NCI-H2196 (cell line): ENCODE measurements around the gene ABCC3.
A peak's percentile ranks its signal among the peaks of the same experiment; 100 is the strongest.

Experiments used
- DNase-seq: peaks from one replicate; lab custom pipeline; 2025; ENCODE audit not compliant: unreplicated experiment; lab: John Stamatoyannopoulos, UW

The ABCC3 gene, protein sequence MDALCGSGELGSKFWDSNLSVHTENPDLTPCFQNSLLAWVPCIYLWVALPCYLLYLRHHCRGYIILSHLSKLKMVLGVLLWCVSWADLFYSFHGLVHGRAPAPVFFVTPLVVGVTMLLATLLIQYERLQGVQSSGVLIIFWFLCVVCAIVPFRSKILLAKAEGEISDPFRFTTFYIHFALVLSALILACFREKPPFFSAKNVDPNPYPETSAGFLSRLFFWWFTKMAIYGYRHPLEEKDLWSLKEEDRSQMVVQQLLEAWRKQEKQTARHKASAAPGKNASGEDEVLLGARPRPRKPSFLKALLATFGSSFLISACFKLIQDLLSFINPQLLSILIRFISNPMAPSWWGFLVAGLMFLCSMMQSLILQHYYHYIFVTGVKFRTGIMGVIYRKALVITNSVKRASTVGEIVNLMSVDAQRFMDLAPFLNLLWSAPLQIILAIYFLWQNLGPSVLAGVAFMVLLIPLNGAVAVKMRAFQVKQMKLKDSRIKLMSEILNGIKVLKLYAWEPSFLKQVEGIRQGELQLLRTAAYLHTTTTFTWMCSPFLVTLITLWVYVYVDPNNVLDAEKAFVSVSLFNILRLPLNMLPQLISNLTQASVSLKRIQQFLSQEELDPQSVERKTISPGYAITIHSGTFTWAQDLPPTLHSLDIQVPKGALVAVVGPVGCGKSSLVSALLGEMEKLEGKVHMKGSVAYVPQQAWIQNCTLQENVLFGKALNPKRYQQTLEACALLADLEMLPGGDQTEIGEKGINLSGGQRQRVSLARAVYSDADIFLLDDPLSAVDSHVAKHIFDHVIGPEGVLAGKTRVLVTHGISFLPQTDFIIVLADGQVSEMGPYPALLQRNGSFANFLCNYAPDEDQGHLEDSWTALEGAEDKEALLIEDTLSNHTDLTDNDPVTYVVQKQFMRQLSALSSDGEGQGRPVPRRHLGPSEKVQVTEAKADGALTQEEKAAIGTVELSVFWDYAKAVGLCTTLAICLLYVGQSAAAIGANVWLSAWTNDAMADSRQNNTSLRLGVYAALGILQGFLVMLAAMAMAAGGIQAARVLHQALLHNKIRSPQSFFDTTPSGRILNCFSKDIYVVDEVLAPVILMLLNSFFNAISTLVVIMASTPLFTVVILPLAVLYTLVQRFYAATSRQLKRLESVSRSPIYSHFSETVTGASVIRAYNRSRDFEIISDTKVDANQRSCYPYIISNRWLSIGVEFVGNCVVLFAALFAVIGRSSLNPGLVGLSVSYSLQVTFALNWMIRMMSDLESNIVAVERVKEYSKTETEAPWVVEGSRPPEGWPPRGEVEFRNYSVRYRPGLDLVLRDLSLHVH (N-terminal part only)

DNA sequence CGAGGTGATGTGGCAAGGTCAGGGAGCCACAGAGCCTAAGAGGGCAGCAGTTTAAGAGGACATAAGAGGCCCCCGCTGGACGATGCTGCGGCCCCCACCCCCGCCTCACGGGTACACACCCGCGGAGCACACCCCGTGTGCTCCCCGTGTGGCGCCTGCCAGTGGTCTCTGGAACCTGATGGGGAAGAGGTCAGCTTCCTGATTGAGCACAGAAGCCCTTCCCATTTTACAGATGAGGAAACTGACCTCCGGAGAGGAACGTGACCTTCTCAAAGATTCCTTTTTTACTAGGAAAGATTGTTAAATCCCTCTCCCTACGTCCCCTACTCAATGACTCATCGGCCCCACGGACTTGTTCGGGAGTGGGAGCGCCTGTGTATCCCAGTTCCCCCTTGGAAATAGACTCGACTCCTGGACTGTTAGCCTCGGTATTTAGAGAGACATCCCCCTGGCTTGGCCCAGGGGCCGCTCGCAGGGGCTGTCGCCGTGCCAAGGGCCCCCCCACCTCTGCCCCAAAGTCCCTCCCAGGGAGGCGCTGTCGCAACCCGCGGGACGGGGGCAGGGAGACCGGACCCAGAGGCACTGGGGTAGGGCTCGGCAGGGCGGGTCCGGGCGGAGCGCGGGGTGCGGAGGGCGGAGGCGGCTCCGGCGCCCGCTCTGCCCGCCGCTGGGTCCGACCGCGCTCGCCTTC is at the start of gene ABCC3:
ABCC3 (plus strand) TSS at position 658 of the 691 bp plus-strand sequence. CDS start 56 bp downstream, outside the sequence.
- DNase-seq: no peak

DNA sequence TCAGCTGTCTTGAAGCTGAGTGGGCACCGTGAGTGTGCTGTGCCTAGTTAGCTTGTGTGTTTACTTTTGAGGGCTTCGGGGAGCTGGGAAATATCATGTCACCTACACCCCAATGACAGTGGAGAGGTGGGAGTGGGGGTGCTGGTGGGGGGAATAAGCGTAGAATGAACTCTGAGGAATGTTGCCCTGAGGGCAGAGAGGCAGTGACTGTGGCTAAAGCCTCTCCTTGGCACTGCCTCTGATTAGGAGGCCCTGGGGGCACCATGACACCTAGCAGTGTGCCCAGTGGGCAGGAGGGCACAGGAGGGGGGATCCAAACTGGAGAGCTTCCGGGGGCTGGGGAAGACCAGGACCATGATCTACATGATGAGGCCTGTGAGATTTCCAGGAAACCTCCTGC is 49.3 kb upstream of the ABCC3 start:
- DNase-seq: no peak

DNA sequence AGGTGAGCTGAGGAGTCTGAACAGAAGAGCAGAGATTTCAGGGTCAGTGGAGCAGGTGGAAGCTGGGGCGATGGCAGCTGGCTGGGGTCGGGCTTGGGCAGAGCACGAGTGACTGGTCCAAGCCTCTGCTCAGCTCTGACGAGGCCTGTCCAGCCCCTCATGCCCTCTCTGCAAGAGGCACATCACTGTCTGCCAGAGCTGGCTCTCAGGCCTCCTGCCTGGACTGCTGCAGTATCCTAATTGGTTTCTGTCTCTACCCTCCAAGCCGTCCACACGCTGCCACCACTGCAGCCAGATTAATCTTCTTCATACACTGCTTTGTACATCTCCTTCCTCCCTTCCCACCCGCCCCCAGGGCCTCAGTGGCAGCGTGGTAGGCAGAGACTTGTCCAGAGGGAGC is 48.8 kb upstream of the ABCC3 start:
- DNase-seq: no peak

DNA sequence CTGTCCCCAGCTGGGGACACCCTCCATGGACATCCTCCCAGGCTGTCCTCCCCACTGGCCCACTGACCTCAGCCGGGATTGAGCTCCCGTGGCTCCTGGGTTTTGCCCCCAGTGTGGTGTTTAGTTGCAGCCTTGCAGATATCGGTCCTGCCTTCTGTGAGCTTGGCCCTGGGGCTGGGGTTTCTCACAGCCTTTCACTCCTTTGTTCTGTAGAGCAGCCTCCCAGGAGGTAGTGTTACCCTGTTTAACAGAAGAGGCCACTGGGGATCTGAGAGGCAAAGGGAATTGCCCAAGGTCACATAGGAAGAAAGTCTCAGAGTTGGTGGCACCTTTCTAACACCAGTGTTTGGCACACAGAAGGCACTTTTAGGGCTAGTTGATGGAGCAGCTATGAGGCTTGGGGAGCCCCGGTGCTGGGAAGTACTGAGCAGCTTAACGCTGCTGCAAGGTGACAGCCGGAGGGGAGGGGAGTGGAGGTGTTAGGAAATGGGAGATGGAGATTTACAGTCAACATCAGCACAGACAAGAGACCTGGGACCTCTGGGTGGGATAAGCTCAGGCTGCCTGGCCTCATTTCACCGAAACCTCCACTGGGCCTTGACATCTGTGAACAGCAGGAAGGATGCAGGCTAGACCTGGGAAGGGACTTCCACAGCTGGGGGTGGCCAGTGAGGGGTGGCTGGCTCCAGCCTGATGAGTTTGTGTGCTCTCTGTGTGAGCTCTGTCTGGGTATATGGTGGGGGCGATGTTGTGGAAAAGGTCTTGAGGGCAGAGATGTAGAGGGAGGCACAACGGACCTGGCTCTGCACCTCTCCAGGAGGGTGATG is 48.0 kb upstream of the ABCC3 start:
- no peak for DNase-seq

DNA sequence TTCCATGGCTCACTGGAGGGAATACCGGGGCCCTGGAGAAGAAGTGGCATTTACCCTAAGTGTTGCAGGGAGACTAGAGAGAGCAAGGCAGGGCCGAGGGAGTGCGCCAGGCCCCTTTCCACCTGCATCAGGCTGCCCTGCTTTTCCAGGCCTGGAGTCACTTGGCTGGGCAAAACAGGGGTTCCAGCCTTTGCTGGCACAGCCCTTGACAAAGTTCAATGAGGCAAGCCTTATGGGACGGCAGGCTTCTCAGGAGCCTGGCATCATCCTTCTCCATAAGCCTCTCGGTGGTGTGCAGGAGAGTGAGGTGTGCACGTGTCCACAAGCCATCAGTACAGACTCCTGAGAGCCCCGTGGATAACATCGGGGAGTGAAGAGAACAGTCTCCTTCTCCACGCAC is 47.1 kb upstream of the ABCC3 start:
- no peak for DNase-seq

DNA sequence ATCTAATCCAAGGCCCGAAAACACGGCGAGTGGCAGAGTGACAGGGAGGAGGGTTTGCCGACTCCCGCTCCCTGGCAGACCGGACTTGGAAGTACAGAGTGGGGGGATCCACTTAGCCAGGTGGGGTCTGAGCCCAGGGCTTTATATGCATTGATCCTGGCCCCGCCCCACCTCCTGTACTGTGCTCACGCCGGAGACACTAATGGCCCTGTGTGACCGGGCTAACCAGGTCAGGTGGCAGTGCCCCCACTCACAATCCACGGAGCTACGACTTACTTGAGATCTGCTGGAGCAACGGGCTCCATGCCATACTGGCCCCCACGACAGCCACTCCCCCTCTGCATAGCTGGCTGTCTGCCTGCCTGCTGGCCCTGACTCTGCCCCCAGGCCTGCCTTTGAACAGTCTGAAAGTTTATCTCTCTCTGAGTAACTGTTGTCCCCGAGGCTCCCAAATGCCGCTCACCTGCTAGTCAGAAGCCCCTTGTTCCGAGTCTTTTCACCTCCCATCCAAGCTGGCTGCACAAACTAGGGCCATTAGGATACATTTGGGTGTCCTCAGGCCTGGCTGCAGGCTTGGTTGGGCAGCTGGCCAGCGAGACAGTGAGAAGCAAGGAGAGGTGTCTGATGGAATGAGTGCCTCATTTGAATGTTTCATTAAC is 46.2 kb upstream of the ABCC3 start:
- DNase-seq: no peak

DNA sequence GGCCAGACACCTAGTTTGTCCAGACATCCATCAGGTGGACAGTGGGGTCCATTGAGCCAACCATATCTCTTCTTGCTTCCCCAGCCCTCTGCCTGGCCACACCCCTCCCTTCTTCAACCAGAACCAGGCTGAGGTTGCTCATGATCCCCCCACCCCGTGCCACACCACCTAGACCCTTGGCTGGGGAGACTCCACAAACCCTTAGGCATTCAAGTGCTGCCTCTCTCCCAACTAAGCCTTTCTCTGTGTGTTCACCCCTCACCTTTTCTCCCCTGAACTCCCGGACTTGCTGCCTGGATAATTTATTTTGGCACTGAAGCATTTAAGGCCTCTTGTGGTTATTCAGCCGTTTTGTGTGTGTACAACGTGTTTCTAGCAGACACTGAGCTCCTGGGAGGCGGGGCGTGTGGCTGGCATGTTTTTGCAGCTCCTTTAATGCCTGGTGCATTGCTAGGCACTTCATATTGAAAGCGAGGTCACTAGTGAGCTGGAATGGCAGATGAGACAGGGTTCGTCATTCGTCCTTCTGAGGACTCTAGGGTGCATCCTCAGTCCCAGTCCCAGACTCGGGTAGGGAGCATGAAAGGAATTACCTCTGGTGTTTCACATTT is 45.5 kb upstream of the ABCC3 start:
- no peak for DNase-seq

DNA sequence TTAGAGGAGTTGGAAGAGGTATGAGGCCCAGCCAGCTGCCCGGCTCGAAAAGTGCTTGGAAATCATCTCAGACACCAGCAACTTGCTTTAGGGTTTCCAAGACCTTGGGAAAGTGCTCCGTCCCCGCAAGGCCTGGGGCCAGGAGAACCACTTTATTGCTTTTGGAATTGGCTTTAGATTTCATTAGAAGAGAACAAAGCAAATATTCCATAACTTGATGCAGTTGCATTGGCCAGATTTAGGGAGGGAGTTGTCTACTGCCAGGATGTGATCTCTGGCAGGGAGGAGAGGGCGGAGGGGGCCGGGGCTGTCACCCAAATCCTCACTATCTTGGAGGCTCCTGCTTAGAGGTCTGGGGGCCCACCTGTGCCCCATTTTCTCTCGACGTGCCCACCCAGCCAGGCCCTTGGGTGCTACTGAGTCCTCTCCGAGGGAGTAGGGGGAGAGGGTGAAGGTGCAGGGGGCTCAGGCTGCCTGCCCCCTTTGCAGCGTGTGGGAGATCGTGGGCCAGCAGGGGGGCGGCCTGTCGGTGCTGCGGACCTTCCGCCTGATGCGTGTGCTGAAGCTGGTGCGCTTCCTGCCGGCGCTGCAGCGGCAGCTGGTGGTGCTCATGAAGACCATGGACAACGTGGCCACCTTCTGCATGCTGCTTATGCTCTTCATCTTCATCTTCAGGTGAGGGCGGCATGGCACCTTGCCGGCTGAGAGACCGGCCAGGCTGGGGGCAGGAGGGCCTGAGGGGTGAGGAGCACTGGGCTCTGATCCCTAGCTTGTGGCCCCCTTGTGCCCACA is 43.5 kb upstream of the ABCC3 start:
- no peak for DNase-seq

DNA sequence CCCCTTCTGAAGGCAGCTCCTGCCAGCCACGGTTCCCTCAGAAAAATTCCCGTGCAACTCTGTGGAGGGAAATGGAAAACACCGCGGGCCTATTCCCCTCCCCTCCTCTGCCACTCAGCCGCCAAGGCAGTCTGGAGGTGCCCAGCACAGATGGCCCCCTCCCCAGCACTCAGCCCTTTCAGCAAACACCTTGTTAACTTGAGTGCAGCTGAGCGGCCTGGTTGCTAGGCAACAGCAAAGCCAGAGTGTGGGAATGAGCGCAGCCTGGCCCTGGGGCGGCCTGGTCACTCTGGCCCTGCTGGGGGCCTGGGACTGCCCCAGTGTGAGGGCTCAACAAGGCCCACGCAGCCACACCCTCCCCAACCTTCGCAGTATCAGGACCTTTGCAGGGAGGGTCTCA is 41.4 kb upstream of the ABCC3 start:
- peak; percentile 81 for DNase-seq

DNA sequence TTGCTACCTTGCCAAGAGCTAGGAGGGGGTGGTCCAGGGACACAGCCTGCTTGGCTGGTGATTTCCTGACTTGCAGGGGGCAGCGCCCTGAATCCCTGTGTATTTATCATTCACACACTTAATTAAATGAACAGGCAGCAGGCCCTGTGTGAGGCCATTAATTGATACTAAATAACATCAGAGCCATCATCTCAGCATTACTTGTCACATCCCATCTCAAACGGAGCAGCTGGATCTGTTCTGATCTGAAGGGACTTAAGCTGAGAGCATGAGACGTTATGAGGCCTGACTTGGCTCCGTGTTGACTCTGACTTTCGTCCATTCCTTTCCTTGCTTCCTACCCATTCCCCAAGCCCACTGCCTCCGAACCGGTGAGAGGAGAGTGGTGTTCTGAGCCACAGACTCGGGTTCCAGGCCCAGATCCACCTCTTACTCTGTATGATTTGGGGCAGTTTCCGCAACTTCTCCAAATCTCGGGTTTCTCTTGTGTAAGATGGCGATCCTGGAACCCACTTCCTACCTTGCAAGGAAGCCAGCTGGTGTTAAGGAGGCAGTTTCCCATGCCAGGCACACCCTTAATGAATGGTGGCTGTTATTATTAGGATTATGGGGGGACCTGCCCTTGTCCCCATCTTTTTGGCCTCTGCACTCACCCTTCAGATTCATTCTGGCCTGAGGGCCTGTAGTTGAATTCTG is 40.4 kb upstream of the ABCC3 start:
- no peak for DNase-seq

DNA sequence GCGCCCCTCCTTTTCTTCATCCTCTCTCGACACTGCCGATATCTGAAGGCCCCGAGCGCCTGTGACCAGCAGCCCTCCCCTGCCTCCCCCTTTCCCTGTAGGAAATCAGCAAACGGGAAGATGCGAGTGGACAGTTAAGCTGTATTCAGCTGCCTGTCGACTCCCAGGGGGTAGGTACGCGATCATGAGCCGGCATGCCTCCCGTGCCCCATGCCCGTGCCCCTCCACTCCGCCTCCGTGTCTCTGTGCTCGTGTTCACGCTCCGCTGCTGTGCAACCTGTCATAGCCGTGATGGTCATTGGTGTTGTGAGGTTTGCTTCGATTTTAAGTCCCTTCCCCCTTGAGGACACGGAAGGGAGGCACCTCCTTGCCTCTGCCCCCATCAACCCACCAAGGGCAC is 39.8 kb upstream of the ABCC3 start:
- DNase-seq: no peak

DNA sequence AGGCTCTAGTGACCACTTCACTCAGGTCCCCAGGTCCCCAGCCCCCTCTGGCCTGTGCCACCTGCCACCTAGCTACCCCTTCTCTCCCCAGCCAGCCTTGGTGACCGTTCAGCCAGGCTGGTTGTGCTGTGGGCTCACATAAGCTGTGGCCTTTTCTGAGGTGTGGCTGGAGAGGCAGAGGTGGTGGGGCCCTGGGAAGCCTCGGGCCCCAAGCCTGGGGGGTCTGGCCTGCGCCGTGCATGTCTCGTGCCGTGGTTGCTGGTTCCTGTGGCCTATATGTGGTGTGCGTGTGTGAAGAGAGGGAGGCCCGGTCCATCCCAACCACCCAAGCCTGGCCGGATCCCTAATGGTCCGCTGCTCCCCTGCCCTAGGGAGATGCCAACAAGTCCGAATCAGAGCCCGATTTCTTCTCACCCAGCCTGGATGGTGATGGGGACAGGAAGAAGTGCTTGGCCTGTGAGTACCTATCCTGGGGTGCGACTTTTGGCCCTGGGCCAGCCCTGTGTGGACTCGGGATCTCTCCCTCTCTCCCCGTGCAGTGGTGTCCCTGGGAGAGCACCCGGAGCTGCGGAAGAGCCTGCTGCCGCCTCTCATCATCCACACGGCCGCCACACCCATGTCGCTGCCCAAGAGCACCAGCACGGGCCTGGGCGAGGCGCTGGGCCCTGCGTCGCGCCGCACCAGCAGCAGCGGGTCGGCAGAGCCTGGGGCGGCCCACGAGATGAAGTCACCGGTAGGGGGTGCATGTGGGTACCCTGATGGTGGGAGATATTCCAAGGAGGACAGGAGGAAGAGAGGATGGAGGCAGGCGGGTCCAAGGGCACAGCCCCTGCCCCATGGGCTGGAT is 38.3 kb upstream of the ABCC3 start:
- no peak for DNase-seq

DNA sequence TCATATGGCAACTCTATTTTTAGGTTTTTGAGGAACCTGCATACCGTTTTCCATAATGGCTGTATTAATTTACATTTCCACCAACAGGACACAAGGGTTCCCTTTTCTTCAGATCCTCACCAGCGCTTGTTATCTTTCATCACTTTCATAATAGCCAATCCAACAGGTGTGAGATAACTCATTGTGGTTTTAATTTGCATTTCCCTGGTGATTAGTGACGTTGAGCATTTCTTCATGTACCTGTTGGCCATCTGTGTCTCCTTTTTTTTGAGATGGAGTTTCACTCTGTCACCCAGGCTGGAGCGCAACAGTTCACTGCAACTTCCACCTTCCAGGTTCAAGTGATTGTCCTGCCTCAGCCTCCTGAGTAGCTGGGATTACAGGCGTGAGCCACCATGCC is 36.2 kb upstream of the ABCC3 start:
- DNase-seq: no peak

DNA sequence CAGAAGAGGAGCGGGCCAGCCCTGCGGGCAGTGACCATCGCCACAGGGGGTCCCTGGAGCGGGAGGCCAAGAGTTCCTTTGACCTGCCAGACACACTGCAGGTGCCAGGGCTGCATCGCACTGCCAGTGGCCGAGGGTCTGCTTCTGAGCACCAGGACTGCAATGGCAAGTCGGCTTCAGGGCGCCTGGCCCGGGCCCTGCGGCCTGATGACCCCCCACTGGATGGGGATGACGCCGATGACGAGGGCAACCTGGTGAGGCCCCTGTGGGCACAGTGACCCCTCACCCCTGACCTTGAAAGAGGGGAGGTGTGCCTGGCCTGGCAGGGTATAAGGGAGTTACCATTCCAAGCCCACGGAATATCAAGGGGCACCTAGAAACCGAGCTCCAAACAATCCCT is 35.1 kb upstream of the ABCC3 start:
- DNase-seq: no peak

DNA sequence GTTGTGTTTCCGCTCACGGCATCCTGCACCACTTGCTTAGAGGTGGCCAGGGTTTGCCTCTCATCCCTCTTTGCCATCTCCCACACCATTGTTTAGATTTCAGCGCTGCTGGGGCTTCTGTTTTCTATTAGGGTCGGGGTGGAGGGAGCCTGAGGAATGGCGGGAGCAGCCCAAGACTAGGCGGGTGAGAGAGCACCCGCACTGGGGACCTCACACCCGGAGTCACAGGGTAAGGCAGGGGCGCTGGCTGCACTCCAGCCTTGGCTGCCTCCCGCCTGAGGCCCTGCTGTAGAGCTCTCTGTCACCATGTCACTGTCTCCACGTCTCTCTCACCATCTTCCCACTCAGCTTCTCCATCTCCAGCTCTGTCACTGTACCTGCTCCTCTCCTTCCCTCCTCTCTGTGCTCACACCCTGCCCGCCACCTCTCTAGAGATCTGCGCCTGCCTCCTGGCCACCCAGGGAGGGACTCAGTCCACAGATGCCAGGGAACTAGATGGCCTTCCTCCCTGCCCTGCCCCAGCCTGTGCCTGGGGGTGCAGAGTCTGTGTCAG is 32.8 kb upstream of the ABCC3 start:
- DNase-seq: no peak

DNA sequence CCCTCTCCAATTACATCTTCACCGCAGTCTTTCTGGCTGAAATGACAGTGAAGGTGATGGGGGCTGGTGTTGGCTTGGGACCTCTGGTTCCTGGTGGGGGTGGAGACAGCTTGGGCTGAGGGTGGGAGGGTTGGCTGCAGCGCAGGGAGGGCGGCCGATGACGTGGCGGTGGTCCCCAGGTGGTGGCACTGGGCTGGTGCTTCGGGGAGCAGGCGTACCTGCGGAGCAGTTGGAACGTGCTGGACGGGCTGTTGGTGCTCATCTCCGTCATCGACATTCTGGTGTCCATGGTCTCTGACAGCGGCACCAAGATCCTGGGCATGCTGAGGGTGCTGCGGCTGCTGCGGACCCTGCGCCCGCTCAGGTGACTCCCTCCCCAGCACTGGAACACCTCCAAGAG is 31.8 kb upstream of the ABCC3 start:
- no peak for DNase-seq
